ENCODE measurements around the gene GINM1. TPM values are rescaled to one million over a fixed set of nuclear protein-coding genes. Genes with fewer than 3 reads are reported as not detected.

The GINM1 gene
- total RNA-seq, 1 experiment from 2014 or later = 25.0 TPM

DNA sequence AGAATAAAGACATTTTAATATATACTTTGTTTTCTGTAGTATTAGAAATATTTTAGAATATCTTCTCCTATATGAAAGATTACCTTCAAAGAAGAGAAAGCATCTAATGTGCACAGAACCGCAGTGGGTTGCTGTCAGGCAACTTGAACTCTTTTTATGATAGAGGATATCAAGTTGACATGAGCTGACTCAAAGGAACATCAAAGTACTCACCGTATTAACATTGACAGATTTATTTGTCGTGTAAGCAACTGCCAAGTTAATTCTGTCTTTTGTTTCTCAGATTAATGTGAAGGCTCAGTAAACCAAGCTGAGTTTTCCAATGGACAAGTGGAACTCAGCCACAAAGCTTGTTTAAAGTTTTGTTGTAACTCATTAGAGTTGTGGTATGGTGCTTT is 2.2 kb upstream of the GINM1 start:
- DNase-seq (ENCODE audit: low read depth, low spot score) (no peak), ATAC-seq (no peak)
- Histone ChIP-seq H3K9me2 (ENCODE audit: insufficient read depth) (no peaks in the 10 kb centered on the region), H4K20me1 (ENCODE audit: insufficient read depth) (no peaks in the 10 kb centered on the region), H3K9ac (ENCODE audit: low read length) (no peak overlapping the region), H3K27me3 (ENCODE audit: insufficient read depth, low read length) (no peaks in the 10 kb centered on the region), H3K79me2 (ENCODE audit: insufficient read depth, low read length) (peaks cover 18% of the 10 kb centered on the region), H3K4me2 (ENCODE audit: low read length) (no peak overlapping the region), H3K9me3 (ENCODE audit: control insufficient read depth in 1 of 2, insufficient read depth in 1 of 2, low read depth in 1 of 2, low read length in 2 of 2) (no peaks in the 10 kb centered on the region), H3K4me3 (replicated peaks in 1 of 2; ENCODE audit: low read depth in 1 of 2, low read length in 2 of 2) (no peak overlapping the region), H3K4me1 (ENCODE audit: control insufficient read depth in 1 of 2, insufficient read depth in 2 of 2, low read length in 2 of 2) (peaks cover 8 to 13% of the 10 kb centered on the region in 2 experiments; a peak in 3 of 4 replicates), H3K36me3 (ENCODE audit: control insufficient read depth in 1 of 2, insufficient read depth in 2 of 2, low read length in 2 of 2) (no peaks in the 10 kb centered on the region), H3K27ac (ENCODE audit: low read depth, low read length) (no peak overlapping the region), H2AFZ (ENCODE audit: low read depth, low read length, poor library complexity, severe bottlenecking) (no peak overlapping the region)
- intact Hi-C loops (cut with micrococcal nuclease) = no loop called here
- no TSS peak for BruUV-seq (replicated peaks)
- ChIA-PET POLR2A (no interaction called here), CTCF (interaction anchor here (1.7 kb wide), 1 partner anchor 18 kb away, joined by 4 read pairs; the partner anchor contains the start of gene PPIL4), RAD21 (ENCODE audit: low non-redundant PET in 1 of 2, low total read pairs in 2 of 2, uncharacterized antibody in 2 of 2, unreplicated experiment in 2 of 2) (no interaction called here)
- TF ChIP-seq ZNF274 (IDR thresholded peaks at IDR 0.05; ENCODE audit: low read depth, low read length) (no peak), ATF3 (IDR thresholded peaks at IDR 0.05) (no peak), EZH2 (IDR thresholded peaks at IDR 0.05) (no peak), ZBTB33 (IDR thresholded peaks at IDR 0.05; ENCODE audit: extremely low read depth, insufficient replicate concordance, low read length) (no peak), ELF1 (IDR thresholded peaks at IDR 0.05; ENCODE audit: borderline replicate concordance, low read depth) (no peak), FOSL1 (IDR thresholded peaks at IDR 0.05; ENCODE audit: low read depth) (no peak), RAD21 (IDR thresholded peaks at IDR 0.05; ENCODE audit: low read depth) (no peak), JUND (IDR thresholded peaks at IDR 0.05) (no peak), EGR1 (IDR thresholded peaks at IDR 0.05; ENCODE audit: low read depth) (no peak), POLR2A (IDR thresholded peaks at IDR 0.05; ENCODE audit: borderline replicate concordance, extremely low read depth, insufficient read depth, insufficient read length) (no peak), CBX3 (IDR thresholded peaks at IDR 0.05; ENCODE audit: low read depth) (no peak), ZFX (IDR thresholded peaks at IDR 0.05) (no peak), POLR2AphosphoS5 (IDR thresholded peaks at IDR 0.05; ENCODE audit: low read depth, low read length) (no peak), CTCF (IDR thresholded peaks at IDR 0.05 in 2 of 3, conservative IDR thresholded peaks at IDR 0.05 in 1 of 3; ENCODE audit: borderline replicate concordance in 1 of 3, insufficient read depth in 1 of 3, low read depth in 2 of 3, low read length in 2 of 3) (no peak), TCF7L2 (IDR thresholded peaks at IDR 0.05; ENCODE audit: borderline replicate concordance, extremely low read depth, insufficient read depth, insufficient read length) (no peak), YY1 (IDR thresholded peaks at IDR 0.05; ENCODE audit: extremely low read depth, insufficient replicate concordance, low read depth, low read length) (no peak), SRF (IDR thresholded peaks at IDR 0.05; ENCODE audit: low read depth) (no peak)
